ENCODE results near the gene RIPPLY3. TPM values are rescaled to one million over a fixed set of nuclear protein-coding genes. Genes with fewer than 3 reads are reported as not detected.
"Not testable (repeated sequence)": the region's sequence is repeated elsewhere in the genome, so short reads cannot be mapped to it uniquely, and the experiment has no call there.

Gene RIPPLY3
- total RNA-seq, 2 donors from 2014 or later = not detected

- 65 to 72% methylated on average over 4 of the region's 4 CpGs for WGBS, 2 donors
These were observed 18.0 kb upstream of the RIPPLY3 start for GRCh38 chr21:36988536-36988935.

GRCh38 chr21:36989199-36989698 is 17.3 kb upstream of the RIPPLY3 start:
- H3K9me3 ChIP-seq; intact Hi-C loops (cut with DNase I); H3K36me3 ChIP-seq (replicated peaks in 1 of 2; ENCODE audit: insufficient read depth in 1 of 2, low read depth in 2 of 2); ATAC-seq; DNase-seq; H3K27me3 ChIP-seq: not testable (repeated sequence)
- Histone ChIP-seq H3K27ac (peak overlapping the region; percentile 73 to 95 (median 92)), H3K4me1 (peaks cover 11% of the 10 kb centered on the region), H3K4me3 (peak overlapping the region in 1 of 2 donors; percentile 28)
- WGBS, 2 donors = 43 to 44% methylated on average over 21 to 22 of the region's 22 CpGs

More at GRCh38 chr21:36988536-36988935, 18.0 kb upstream of the RIPPLY3 start:
- peaks cover 11% of the 10 kb centered on the region for H3K4me1 ChIP-seq
- ATAC-seq (no peak), DNase-seq (no peak)
- no peaks in the 10 kb centered on the region for H3K36me3 ChIP-seq (replicated peaks in 1 of 2; ENCODE audit: insufficient read depth in 1 of 2, low read depth in 2 of 2)
- H3K9me3 ChIP-seq = no peaks in the 10 kb centered on the region
- no peak overlapping the region for H3K4me3 ChIP-seq
- TF ChIP-seq CTCF (IDR thresholded peaks at IDR 0.05) (no peak), POLR2A (IDR thresholded peaks at IDR 0.05) (no peak)
- intact Hi-C loops (cut with DNase I) = no loop called here
- no peaks in the 10 kb centered on the region for H3K27me3 ChIP-seq
- H3K27ac ChIP-seq = no peak overlapping the region

GRCh38 chr21:36989699-36990507 is 16.6 kb upstream of the RIPPLY3 start:
- TF ChIP-seq CTCF (IDR thresholded peaks at IDR 0.05) (peak; percentile 49 to 97 (median 87)), POLR2A (IDR thresholded peaks at IDR 0.05) (peak; percentile 40 to 68 (median 59))

GRCh38 chr21:36990508-36991205 is 15.8 kb upstream of the RIPPLY3 start:
- Histone ChIP-seq H3K27me3 (no peaks in the 10 kb centered on the region), H3K4me1 (peaks cover 11% of the 10 kb centered on the region), H3K4me3 (peak overlapping the region in 1 of 2 donors; percentile 28), H3K36me3 (replicated peaks in 1 of 2; ENCODE audit: insufficient read depth in 1 of 2, low read depth in 2 of 2) (no peaks in the 10 kb centered on the region), H3K9me3 (no peaks in the 10 kb centered on the region), H3K27ac (peak overlapping the region; percentile 73 to 95 (median 92))
- no peak for TF ChIP-seq CTCF (IDR thresholded peaks at IDR 0.05)
- TF ChIP-seq POLR2A (IDR thresholded peaks at IDR 0.05) = no peak
- intact Hi-C loops (cut with DNase I) = no loop called here
- ATAC-seq (no peak), DNase-seq (no peak)
- WGBS, 2 donors = 72% methylated on average over 17 to 21 of the region's 21 CpGs

More at GRCh38 chr21:36989699-36990507, 16.6 kb upstream of the RIPPLY3 start:
- no peaks in the 10 kb centered on the region for H3K36me3 ChIP-seq (replicated peaks in 1 of 2; ENCODE audit: insufficient read depth in 1 of 2, low read depth in 2 of 2)
- no peaks in the 10 kb centered on the region for H3K9me3 ChIP-seq
- DNase-seq = peak; percentile 94 to 97 (median 96)
- peak overlapping the region; percentile 26 to 28 for H3K4me3 ChIP-seq
- H3K27me3 ChIP-seq = no peaks in the 10 kb centered on the region
- peak; percentile 96 for ATAC-seq
- intact Hi-C loops (cut with DNase I) = no loop called here
- peak overlapping the region; percentile 73 to 95 (median 92) for H3K27ac ChIP-seq
- H3K4me1 ChIP-seq = peaks cover 11% of the 10 kb centered on the region
- 2 to 33% methylated on average over 2 to 82 of the region's 97 CpGs for WGBS, 2 donors

GRCh38 chr21:36992671-36993070 is 13.8 kb upstream of the RIPPLY3 start:
- WGBS, 2 donors = 49 to 62% methylated on average over 6 to 7 of the region's 7 CpGs
- H3K27me3 ChIP-seq = no peaks in the 10 kb centered on the region
- H3K27ac ChIP-seq = no peak overlapping the region
- intact Hi-C loops (cut with DNase I) = no loop called here
- H3K4me1 ChIP-seq = peaks cover 11% of the 10 kb centered on the region
- DNase-seq = peak in 3 of 4 donors; percentile 26 to 58 (median 29)
- no peaks in the 10 kb centered on the region for H3K36me3 ChIP-seq (replicated peaks in 1 of 2; ENCODE audit: insufficient read depth in 1 of 2, low read depth in 2 of 2)
- no peak overlapping the region for H3K4me3 ChIP-seq
- H3K9me3 ChIP-seq = no peaks in the 10 kb centered on the region
- TF ChIP-seq POLR2A (IDR thresholded peaks at IDR 0.05) (no peak), CTCF (IDR thresholded peaks at IDR 0.05) (no peak)
- ATAC-seq = no peak
